HPDE6-E6E7 (cell line): ENCODE measurements around the gene GTSF1L.
A peak's percentile ranks its signal among the peaks of the same experiment; 100 is the strongest.
"Not testable (repeated sequence)": the region's sequence is repeated elsewhere in the genome, so short reads cannot be mapped to it uniquely, and the experiment has no call there.

Experiments
- DNase-seq: peaks from one replicate; pipeline ENCODE4 v3.0.0; 2011; ENCODE audit warnings: missing footprints; ENCODE audit errors: extremely low spot score

The GTSF1L gene

GRCh38 chr20:43726811-43727338 lies at the start of gene GTSF1L:
TSS of gene GTSF1L (minus strand) at chr20:43727002. CDS start at chr20:43726694, 308 bp downstream.
- DNase-seq = no peak

GRCh38 chr20:43774754-43775153 lies 48.0 kb upstream of the GTSF1L start:
- no peak for DNase-seq

DNA sequence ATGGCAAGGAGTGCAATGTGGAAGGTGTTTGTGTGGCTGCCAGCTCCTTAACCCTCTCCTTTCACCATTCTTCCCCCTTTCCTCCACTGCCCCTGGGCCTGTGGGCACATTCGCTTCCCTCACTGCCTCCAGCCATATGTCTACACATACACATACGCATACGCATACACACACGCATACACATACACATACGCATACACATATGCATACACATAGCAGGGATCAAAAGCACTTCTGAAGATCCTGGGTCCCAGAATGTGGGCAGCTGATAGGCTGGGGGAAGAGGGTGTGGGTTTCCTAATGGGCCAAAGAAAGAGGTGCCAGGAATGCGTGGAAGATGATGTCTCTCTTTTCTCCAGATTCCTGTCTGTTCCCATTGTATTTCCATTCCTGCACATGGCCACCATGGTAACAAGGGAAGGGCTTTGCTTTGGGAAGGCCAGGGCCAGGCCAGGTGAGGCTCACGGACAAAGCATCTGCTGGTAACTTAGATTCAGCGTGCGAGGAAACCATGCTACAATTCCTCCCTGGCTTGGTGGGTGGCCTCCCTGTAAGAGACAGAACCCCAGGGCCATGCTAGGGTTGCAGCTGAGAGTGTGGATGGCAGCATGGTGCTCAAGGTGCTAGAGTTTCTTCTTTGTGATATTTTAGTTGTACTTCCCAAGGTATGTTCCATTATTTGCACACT lies 44.8 kb upstream of the GTSF1L start:
- no peak for DNase-seq

DNA sequence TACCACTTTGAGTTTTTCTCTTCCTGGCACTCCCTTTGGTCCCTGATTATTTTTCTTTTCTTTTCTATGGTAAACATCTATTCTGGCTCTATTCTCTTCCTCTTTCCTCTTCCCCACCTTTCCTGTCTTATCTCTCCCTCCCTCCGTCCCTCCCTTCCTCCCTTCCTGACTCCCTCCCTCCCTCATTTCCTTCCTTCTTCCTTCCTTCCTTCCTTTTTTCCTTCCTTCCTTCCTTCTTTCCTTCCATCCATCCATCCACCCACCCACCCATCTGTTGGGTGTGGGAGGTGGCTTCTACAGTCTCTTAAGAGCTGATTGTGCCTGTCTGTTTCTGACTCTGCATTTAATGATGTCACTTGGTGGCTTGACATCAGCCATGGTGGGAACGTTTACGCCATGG lies 43.5 kb upstream of the GTSF1L start:
- DNase-seq = no peak

DNA sequence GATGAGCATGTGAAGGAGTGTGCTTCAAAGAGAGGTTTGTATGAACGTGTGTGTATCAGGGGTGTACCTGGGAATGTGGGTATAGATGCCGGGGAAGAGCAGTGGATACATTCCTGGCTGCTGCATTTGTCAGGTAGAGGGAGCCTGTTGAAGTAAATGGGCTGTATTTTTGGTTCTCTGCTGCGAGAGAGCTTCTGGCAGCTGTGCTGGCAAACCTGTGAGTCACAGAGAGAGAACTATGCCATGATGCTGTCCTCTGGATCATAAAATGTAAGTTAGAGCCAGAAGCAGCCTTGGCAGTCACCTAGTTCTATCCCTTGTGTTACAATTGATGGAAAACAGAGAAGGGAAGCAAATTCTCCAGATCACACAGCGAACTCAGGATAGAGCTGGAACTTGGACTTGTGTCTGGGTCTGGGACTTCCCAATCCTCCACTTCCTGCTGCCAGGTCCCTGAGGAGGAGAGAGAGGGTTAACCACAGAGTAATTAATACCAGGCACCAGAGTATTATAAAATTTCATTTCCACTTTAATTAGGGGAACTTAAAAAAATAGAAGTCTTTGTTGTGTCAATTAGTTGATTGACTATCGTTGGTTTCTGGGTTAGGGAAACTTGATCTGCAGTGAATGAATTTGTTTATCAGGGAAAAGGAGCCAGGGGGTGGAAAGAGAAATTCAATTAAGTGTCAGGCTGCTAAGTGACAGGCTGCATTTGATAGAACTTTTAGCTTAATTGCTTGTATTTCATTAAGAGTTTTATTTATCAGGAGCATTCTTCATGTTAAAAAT lies 41.1 kb upstream of the GTSF1L start:
- peak; percentile 70 for DNase-seq

GRCh38 chr20:43766917-43767316 lies 40.1 kb upstream of the GTSF1L start:
- no peak for DNase-seq

DNA sequence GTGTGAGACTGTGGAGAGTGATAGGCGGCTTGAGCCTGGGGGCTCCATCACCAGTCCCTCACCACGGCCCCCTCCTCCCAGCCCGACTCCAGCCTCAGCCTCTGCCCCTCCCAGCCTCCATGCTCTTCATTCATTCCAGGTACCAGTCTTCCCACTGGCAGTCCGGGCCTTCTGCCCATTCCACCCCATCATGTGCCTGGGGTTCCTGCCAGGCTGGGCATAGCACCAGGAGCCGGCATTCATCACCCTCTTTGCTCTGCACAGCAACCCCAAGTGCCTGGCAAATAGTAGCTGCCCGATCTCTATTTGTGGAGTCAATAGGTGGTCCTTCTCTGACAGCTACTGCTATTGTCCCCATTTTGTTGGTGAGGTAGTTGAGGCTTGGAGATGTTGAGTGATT lies 39.6 kb upstream of the GTSF1L start:
- DNase-seq = no peak

DNA sequence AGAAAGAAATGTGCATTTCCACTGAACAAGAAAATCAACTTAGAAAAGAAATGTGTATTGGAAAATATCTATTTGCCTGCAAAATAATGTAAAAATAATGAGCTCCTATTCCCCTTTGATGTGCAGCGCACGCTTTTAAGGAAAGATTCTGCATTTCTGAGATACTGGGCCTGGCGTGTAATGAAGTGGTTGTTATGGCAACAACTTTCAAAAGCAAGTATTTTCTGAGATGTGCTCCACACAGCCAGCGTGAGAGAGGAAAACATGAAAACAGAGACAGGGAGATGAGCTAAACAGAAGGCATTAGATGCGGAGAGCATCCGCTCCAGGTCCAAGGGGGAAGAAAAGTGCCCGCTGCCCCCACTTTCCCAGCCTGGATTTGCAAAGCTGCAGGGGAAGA lies 39.1 kb upstream of the GTSF1L start:
- DNase-seq = no peak

- DNase-seq = no peak
Measured at GRCh38 chr20:43762911-43763310, 36.1 kb upstream of the GTSF1L start.

DNA sequence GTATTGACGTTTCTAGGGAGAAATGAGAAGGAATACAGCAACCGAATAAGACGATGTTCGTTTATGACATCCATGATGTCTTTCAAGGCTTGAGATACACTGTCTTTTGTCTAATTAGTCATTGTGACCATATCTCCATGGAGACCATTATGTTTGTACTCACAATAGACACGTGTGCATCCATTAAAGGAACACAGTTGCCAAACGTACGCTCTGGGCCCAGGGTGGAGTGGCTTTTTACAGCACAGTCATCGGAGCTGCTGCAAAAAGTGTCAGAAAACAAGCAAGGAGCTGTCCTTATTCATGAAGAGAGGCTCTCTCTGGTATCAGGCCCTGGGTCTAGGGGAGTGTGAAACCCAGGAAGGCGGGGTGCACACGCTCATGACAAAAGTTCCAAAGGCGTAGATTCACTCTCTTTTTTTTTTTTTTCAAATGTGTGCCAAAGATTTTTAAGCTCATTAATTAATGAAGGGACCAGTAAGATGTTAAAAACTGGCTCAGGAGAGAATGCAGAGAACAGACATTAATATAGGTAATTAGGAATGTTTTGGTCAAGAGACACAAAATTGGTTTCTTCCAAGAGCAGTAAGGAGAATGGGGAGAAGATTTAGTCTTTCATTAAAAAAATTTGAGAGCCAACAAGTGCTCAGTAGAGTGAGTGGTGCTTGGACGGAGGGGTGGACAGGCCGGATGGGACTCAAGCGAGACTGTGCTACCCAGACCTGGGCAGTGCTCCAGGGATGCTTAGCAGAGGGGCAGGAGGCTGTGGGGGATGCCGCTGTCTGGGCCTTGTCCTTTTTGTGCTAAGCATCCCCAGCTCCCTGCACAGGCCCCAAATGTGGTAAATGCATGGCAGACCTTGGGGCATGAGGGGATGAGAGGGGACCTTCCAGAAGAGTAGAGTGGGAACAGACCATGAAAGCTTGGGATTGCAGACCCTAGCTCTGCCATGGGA lies 34.9 kb upstream of the GTSF1L start:
- DNase-seq = no peak

- DNase-seq = not testable (repeated sequence)
Measured at GRCh38 chr20:43757888-43758287, 31.1 kb upstream of the GTSF1L start.

DNA sequence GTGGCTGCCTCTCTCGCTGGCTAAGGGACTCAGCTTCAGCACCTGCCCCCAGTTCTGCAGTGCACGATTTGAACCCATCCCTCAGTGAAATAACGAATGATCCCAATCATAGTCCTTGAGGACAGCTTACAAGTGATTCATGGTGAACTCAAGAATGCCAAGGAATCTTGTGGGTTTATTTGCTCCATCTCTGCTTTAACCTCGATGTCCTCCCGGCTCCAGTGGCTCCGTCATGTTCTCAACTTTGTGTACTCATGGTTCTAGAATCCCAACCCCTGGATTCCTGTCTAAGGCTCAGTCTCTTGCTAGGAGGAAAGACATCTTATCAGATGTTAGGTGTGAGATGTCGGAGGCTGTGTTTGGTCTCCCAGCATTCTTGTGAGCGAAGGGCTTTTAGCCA lies 29.0 kb upstream of the GTSF1L start:
- DNase-seq = no peak

GRCh38 chr20:43755390-43755789 lies 28.6 kb upstream of the GTSF1L start:
- no peak for DNase-seq

DNA sequence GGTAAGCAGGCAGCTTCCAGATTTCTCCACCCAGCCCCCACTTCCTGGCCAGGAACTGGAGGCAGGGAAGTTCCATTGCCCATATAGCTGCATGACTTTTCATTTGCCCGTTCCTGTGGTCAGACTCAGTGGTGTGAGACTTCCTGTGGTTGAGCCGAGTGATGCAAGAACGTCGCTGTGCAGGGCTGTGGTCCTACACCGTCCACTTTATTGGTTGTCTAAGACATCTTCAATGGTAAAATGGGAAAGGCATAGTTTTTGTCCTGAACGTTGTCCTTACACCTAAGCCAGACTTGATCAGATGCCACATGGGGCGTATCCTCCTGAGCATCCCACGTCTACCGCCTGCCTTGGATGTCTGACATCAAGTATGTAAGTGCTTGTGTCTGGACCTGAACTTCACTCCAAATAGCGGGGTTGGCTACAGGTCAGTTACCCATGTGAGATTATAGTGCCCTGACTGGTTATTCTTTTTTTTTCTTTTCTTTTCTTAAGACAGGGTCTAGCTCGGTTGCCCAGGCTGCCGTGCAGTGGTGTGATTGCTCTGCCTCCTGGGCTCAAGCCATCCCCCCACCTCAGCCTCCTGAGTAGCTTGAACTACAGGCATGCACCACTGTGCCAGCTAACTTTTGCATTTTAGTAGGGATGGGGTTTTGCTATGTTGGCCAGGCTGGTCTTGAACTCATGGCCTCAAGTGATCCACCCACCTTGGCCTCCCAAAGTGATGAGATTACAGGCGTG lies 25.9 kb upstream of the GTSF1L start:
- DNase-seq = no peak

GRCh38 chr20:43752051-43752360 lies 25.2 kb upstream of the GTSF1L start:
- DNase-seq = no peak

DNA sequence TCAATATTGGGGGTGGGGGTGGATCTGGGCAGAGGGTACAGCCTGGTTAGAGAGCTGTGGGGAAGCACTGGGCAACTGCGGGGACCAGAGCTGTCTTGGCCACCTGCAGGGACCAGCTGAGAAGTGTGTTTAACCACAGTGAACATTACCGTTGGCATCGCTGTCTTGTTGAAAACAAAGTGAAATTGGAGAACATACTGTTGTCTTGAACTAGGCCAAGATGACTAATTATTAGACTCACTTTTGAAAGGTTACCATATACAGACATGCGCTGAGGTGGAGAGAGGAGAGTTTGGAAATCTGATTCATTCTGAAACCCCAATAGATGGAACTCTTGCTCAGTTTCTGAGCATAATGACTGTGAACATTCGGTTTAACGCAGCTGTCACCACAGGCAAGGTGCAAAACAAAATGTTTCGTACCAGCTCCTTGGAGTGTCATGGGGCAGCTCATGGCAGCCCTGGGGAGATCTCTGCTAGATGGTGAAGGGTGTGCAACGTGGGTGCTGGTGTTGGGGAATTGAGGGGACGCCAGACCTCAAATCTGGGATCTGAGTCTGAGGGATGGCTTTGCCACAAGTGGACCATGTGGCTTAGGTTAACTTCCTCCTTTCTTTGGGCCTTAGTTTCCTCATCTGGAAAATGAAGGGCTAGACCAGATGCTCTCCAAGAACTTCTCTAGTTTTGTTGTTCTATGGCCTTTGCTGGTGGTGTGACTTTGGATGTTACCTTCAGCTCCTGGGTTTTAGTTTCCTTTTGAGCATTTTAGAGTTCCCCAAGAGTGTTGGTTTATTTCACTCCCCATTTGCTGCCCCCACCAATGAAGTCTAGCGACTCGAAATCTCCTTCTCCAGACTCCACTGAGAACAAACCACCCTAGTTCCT lies 24.6 kb upstream of the GTSF1L start:
- DNase-seq = peak; percentile 95

DNA sequence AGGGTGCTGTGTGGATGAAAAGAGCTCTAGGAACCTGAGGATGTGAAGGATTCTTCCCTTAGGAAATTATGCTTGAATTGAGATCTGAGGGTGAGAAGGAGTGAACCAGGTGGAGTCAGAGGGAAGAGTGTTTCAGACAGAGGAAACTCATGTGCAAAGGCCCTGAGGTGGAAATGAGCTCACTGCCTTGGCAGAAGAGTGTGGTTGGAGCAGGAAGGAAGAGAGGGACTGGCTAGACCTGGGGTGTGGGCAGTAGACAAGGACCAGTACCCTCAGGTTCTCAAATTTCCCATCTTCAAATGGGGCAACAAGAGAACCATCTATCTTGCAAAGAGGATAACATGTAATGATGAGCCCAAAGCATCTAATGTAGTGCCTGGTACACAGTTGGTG lies 24.0 kb upstream of the GTSF1L start:
- DNase-seq = no peak

GRCh38 chr20:43749734-43750294 lies 23.0 kb upstream of the GTSF1L start:
- peak; percentile 90 for DNase-seq

- no peak for DNase-seq
Measured at GRCh38 chr20:43748274-43748673, 21.5 kb upstream of the GTSF1L start.
